Measurements from ENCODE around the gene SLC2A5.
"Not testable (repeated sequence)": the region's sequence is repeated elsewhere in the genome, so short reads cannot be mapped to it uniquely, and the experiment has no call there.

Gene SLC2A5

DNA sequence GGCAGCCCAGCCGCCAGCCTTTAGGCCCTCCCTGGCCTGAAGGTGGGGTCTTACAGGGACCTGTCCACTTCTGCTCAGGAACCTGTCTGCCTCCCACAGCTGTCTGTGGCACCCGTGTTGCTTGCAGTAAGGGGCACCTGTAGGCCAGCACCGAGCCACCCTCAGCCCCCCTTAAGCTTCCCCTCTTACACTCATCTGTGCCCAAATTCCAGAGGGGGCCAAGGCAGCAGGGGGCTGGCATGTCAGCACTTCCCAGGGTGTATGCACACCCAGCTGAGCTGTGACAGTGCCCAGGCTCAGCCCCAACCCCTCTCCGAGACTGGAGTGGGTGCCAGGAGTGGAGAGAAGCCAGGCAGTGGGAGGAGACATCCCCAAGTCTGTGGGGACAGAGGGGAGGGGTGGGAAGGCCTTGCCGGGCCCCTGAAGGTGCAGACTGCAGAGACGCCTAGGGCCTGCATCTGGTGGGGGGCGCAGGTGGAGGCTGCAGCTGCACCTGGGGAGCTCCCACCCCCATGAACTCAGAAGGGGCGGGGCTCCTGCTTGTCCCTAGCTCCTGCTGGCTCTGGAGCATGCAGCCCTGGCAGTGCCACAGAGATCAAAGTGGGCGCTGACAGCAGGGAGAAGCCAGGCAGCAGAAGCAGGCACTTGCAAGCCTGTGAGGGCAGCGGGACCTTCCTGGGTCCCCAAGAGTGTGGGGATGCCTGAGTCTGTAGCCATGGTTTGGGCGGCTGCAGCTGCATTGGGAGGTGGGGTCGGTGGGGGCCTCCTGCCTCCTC is 37.8 kb downstream of the SLC2A5 start:
- H3K9ac ChIP-seq (ENCODE audit: low read length), result no peak overlapping the region
- no peaks in the 10 kb centered on the region for H3K27me3 ChIP-seq (ENCODE audit: control insufficient read depth, insufficient read depth, low read length)
- no peaks in the 10 kb centered on the region for H3K36me3 ChIP-seq (ENCODE audit: control insufficient read depth, insufficient read depth, low read length)
- H3K4me1 ChIP-seq (ENCODE audit: control insufficient read depth, insufficient read depth, low read length), result no peaks in the 10 kb centered on the region
- H3K27ac ChIP-seq (ENCODE audit: low read depth, low read length), result no peak overlapping the region
- no peak overlapping the region for H3K4me3 ChIP-seq (ENCODE audit: low read depth, low read length)
- H3K9me3 ChIP-seq (ENCODE audit: control insufficient read depth, insufficient read depth, low read depth, low read length), result peaks cover 37% of the 10 kb centered on the region

DNA sequence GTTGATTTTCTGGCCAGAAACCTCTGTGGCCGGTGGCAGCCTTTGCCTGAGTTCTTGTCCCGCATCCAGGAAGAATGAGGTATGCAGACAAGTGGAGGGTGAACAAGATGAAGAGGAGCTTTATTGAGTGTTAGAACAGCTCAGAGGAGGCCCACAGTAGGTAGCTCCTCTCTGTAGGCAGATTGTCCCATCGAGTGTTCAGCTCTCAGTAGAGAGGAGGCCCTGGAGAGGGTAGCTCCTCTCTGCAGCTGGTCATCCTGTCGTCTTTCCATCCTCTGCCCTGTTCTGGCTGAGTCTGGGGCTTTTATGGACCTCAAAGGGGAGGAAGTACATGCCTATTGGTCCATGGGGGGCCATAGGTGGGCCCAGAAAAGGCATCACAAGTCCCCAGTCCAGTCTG is 38.4 kb downstream of the SLC2A5 start:
- peaks cover 37% of the 10 kb centered on the region for H3K9me3 ChIP-seq (ENCODE audit: control insufficient read depth, insufficient read depth, low read depth, low read length)
- not testable (repeated sequence) for H3K27ac ChIP-seq (ENCODE audit: low read depth, low read length); H3K9ac ChIP-seq (ENCODE audit: low read length); H3K27me3 ChIP-seq (ENCODE audit: control insufficient read depth, insufficient read depth, low read length); H3K36me3 ChIP-seq (ENCODE audit: control insufficient read depth, insufficient read depth, low read length); H3K4me1 ChIP-seq (ENCODE audit: control insufficient read depth, insufficient read depth, low read length); H3K4me3 ChIP-seq (ENCODE audit: low read depth, low read length)

DNA sequence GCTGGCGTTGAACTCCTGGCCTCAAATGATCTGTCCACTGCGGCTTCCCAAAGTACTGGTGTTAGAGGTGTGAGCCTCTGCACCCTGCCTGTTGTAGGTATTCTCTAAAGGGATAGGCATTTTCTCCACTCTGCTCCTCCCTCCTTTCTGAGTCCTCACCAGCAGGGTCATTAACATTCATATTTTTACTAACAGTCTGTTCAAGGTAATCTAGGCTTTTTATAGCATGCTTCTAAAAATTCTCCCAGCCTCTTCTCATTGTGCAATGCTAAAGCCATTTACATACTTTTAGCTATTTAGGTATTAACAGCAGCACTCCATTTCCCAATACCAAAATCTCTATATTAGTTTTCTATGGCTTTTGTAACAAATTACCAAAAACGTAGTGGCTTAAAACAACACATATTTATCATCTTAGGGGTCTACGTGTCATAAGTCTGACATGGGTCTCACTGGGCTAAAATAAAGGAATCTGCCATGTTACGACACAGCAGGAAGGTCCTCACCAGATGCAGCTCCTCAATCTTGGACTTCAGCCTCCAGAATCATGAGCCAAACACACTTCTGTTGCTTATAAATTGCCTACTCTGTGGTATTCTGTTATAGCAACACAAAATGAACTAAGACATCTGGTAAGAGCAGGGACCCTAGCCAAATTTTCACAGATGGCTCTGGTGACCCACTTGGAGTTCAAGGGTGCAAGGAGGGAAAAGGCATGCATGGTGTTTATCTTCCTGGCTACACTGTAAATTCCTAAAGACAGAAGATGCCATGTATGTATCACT is 40.3 kb downstream of the SLC2A5 start:
- Histone ChIP-seq H3K4me1 (ENCODE audit: control insufficient read depth, insufficient read depth, low read length) (no peaks in the 10 kb centered on the region), H3K27ac (ENCODE audit: low read depth, low read length) (no peak overlapping the region), H3K4me3 (ENCODE audit: low read depth, low read length) (no peak overlapping the region), H3K9ac (ENCODE audit: low read length) (no peak overlapping the region), H3K27me3 (ENCODE audit: control insufficient read depth, insufficient read depth, low read length) (no peaks in the 10 kb centered on the region), H3K36me3 (ENCODE audit: control insufficient read depth, insufficient read depth, low read length) (no peaks in the 10 kb centered on the region), H3K9me3 (ENCODE audit: control insufficient read depth, insufficient read depth, low read depth, low read length) (peaks cover 28% of the 10 kb centered on the region)

DNA sequence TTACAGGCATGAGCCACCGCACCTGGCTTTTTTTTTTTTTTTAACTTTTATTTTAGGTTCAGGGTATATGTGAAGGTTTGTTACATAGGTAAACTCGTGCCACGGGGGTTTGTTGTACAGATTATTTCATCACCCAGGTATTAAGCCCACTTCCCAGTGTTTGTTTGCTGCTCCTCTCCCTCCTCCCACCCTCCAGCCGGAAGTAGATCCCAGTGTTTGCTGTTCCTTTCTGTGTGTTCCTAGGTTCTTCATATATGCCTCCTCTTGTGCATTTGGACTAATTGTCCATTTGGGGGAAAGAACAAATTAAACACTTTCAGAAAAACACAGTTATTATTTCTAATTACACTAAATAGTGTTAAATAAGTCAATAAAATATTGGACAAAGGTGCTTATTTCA is 42.1 kb downstream of the SLC2A5 start:
- no peak overlapping the region for H3K4me3 ChIP-seq (ENCODE audit: low read depth, low read length)
- no peaks in the 10 kb centered on the region for H3K36me3 ChIP-seq (ENCODE audit: control insufficient read depth, insufficient read depth, low read length)
- H3K9me3 ChIP-seq (ENCODE audit: control insufficient read depth, insufficient read depth, low read depth, low read length), result peaks cover 28% of the 10 kb centered on the region
- no peaks in the 10 kb centered on the region for H3K27me3 ChIP-seq (ENCODE audit: control insufficient read depth, insufficient read depth, low read length)
- H3K4me1 ChIP-seq (ENCODE audit: control insufficient read depth, insufficient read depth, low read length), result no peaks in the 10 kb centered on the region
- no peak overlapping the region for H3K27ac ChIP-seq (ENCODE audit: low read depth, low read length)
- H3K9ac ChIP-seq (ENCODE audit: low read length), result no peak overlapping the region

DNA sequence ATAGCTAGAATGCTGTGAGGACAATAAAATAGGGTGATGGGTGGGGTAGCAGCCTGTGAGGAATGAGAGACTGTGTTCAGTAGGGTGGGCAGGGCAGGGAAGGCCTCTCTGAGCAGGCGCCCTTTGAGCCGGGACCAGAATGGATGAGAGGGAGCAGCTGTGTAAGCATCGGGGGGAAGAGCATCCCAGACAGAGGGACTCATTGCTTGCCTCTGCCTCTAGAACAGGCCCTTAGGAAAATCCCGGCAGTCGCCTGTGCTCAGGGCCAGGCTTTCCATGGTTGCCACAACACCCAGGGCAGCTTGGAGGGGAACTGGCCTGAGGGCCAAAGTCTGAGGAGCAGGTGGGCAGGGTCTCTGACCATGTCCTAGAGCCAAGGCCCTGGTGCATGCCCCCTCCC is 44.0 kb downstream of the SLC2A5 start:
- Histone ChIP-seq H3K27me3 (ENCODE audit: control insufficient read depth, insufficient read depth, low read length) (no peaks in the 10 kb centered on the region), H3K27ac (ENCODE audit: low read depth, low read length) (no peak overlapping the region), H3K9ac (ENCODE audit: low read length) (no peak overlapping the region), H3K9me3 (ENCODE audit: control insufficient read depth, insufficient read depth, low read depth, low read length) (peaks cover 11% of the 10 kb centered on the region; the same call in 1 of the 2 replicates), H3K4me3 (ENCODE audit: low read depth, low read length) (no peak overlapping the region), H3K4me1 (ENCODE audit: control insufficient read depth, insufficient read depth, low read length) (no peaks in the 10 kb centered on the region), H3K36me3 (ENCODE audit: control insufficient read depth, insufficient read depth, low read length) (no peaks in the 10 kb centered on the region)

DNA sequence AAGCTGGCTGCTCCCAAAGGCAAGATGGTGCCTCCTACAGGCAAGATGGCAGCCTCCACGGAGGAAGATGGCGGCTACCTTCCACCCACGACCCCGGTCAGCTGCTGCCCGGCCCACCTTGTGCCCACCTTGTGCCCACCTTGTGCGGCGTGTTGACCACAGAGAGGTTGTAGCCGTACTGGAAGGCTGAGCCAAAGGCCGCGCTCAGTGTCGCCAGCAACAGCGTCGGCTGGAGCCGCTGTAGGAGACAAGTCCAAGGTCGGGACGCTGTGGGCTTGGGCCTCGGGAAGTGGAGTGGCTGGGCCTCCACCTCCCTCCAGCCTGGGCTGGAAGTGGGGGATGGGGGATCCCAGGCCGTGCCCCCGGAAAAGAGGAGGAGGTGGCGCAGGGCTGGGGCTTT is 44.6 kb downstream of the SLC2A5 start:
- no peaks in the 10 kb centered on the region for H3K27me3 ChIP-seq (ENCODE audit: control insufficient read depth, insufficient read depth, low read length)
- H3K36me3 ChIP-seq (ENCODE audit: control insufficient read depth, insufficient read depth, low read length), result no peaks in the 10 kb centered on the region
- peaks cover 7% of the 10 kb centered on the region; the same call in 1 of the 2 replicates for H3K9me3 ChIP-seq (ENCODE audit: control insufficient read depth, insufficient read depth, low read depth, low read length)
- no peak overlapping the region for H3K4me3 ChIP-seq (ENCODE audit: low read depth, low read length)
- H3K27ac ChIP-seq (ENCODE audit: low read depth, low read length), result no peak overlapping the region
- H3K4me1 ChIP-seq (ENCODE audit: control insufficient read depth, insufficient read depth, low read length), result no peaks in the 10 kb centered on the region
- no peak overlapping the region for H3K9ac ChIP-seq (ENCODE audit: low read length)

DNA sequence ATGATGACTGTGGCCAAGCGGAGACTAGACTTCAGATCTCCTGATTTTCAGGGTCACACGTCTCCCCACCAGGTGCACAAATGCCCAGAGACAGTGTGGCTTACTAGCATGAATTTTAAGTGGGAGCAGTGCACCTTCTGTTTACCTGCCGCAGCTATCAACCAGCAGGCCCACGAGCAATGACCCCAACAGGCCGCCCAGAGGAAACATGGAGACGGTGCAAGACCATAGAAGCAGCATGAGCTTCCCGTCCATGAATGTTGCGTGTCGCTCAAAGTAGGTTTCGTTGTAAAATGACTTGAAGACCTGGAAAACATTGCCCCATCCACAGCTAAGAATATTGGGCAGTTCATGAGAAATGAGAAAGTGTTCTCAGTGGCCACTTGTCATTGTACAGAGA is 46.7 kb downstream of the SLC2A5 start:
- no peak overlapping the region for H3K4me3 ChIP-seq (ENCODE audit: low read depth, low read length)
- H3K27me3 ChIP-seq (ENCODE audit: control insufficient read depth, insufficient read depth, low read length), result no peaks in the 10 kb centered on the region
- H3K36me3 ChIP-seq (ENCODE audit: control insufficient read depth, insufficient read depth, low read length), result no peaks in the 10 kb centered on the region
- no peaks in the 10 kb centered on the region for H3K4me1 ChIP-seq (ENCODE audit: control insufficient read depth, insufficient read depth, low read length)
- no peaks in the 10 kb centered on the region for H3K9me3 ChIP-seq (ENCODE audit: control insufficient read depth, insufficient read depth, low read depth, low read length)
- H3K9ac ChIP-seq (ENCODE audit: low read length), result no peak overlapping the region
- H3K27ac ChIP-seq (ENCODE audit: low read depth, low read length), result no peak overlapping the region

DNA sequence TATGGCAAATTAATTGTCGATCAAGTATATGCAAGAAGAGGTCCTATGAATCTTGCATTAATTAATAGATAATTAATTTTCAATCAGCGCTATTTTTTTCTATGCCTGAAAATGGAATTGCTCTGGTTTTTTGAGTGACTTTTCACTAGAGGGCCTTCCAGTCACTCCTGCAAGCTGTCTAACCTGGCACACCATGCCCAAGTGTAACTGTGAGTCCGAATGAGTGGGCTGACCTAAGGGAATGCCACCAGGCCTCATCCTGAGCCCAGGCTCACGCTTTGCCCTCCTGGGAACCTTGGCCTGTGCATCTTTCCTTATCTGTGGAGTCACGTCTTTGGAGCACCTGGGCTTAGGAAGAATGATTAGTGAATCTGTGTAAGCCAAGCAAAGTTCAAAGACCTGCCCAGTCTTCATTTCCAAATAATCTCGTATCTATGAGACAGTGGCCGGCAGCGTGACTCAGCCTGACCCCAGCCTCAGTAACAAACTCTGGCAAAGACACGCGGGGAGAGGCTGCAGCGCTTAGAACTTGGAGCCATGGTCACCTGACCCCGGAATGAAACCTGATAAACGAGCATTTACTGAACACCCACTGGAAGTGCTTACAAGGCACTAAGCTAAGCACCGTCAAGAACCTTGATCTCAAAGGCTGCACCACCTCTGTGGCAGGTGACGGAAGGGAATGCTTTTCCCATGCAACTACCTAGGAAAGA is 47.3 kb downstream of the SLC2A5 start:
- not testable (repeated sequence) for H3K9me3 ChIP-seq (ENCODE audit: control insufficient read depth, insufficient read depth, low read depth, low read length); H3K36me3 ChIP-seq (ENCODE audit: control insufficient read depth, insufficient read depth, low read length); H3K4me3 ChIP-seq (ENCODE audit: low read depth, low read length); H3K27ac ChIP-seq (ENCODE audit: low read depth, low read length); H3K9ac ChIP-seq (ENCODE audit: low read length); H3K27me3 ChIP-seq (ENCODE audit: control insufficient read depth, insufficient read depth, low read length); H3K4me1 ChIP-seq (ENCODE audit: control insufficient read depth, insufficient read depth, low read length)

DNA sequence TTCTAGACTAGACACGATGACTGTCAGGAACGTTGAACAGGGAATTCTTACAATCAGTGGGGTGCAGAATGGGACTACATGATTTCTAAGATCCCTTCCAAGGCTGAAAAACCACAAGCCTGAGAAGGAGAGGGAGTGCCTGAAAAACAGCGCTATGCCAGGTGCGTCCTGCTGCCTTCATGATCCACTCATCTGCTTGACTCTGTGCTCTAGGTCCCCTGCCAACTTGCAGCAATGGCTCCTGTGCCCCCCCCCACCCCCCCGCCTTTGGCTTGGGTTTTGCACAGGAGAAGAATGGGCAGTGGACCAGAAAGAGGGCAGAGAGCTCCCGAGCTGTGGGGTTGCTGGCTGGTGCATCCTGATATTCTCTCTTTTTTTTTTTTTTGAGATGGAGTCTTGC is 49.1 kb downstream of the SLC2A5 start:
- Histone ChIP-seq H3K27ac (ENCODE audit: low read depth, low read length) (no peak overlapping the region), H3K36me3 (ENCODE audit: control insufficient read depth, insufficient read depth, low read length) (no peaks in the 10 kb centered on the region), H3K9ac (ENCODE audit: low read length) (no peak overlapping the region), H3K9me3 (ENCODE audit: control insufficient read depth, insufficient read depth, low read depth, low read length) (no peaks in the 10 kb centered on the region), H3K4me3 (ENCODE audit: low read depth, low read length) (no peak overlapping the region), H3K4me1 (ENCODE audit: control insufficient read depth, insufficient read depth, low read length) (no peaks in the 10 kb centered on the region), H3K27me3 (ENCODE audit: control insufficient read depth, insufficient read depth, low read length) (no peaks in the 10 kb centered on the region)

DNA sequence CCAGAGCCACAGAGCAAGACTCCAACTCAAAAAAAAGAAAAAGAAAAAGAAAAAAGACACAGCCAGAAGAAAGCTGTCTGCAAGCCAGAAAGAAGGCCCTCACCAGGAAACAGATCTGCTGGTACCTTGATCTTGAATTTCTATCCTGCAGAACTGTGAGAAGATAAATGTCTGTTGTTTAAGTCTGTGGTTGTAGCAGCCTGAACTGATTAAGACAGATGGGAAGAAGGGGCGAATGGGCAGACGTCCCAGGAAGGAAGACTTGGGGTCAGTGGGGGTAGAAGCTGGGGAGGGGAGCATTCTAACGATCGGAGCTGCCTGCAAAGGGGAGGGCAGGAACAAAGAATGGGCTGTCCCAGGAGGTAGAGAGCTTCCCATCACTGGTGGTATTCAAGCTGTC is 49.5 kb downstream of the SLC2A5 start:
- Histone ChIP-seq H3K27me3 (ENCODE audit: control insufficient read depth, insufficient read depth, low read length) (no peaks in the 10 kb centered on the region), H3K4me1 (ENCODE audit: control insufficient read depth, insufficient read depth, low read length) (no peaks in the 10 kb centered on the region), H3K4me3 (ENCODE audit: low read depth, low read length) (no peak overlapping the region), H3K36me3 (ENCODE audit: control insufficient read depth, insufficient read depth, low read length) (no peaks in the 10 kb centered on the region), H3K27ac (ENCODE audit: low read depth, low read length) (no peak overlapping the region), H3K9me3 (ENCODE audit: control insufficient read depth, insufficient read depth, low read depth, low read length) (no peaks in the 10 kb centered on the region), H3K9ac (ENCODE audit: low read length) (no peak overlapping the region)

DNA sequence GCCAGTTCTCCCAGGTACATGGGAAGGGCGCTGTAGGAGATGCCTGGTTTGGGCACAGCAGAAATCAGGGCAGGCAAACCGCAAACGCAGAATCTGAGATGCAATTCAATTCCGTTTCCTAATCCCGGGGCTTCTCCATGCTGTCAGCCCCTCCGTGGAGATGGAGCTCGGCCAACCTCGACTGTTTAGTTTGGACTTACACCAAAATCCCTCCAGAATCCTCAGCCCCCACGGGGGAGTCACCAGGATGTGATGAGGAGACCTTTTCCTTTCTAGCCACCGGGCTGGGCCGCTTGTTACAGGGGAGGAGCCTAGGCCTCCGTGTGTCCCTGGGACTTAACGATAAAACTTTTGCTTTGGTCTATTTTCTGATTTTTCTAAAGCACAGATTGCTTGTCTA is 51.1 kb downstream of the SLC2A5 start:
- Histone ChIP-seq H3K27me3 (ENCODE audit: control insufficient read depth, insufficient read depth, low read length) (no peaks in the 10 kb centered on the region), H3K27ac (ENCODE audit: low read depth, low read length) (no peak overlapping the region), H3K9ac (ENCODE audit: low read length) (no peak overlapping the region), H3K4me1 (ENCODE audit: control insufficient read depth, insufficient read depth, low read length) (no peaks in the 10 kb centered on the region), H3K4me3 (ENCODE audit: low read depth, low read length) (no peak overlapping the region), H3K36me3 (ENCODE audit: control insufficient read depth, insufficient read depth, low read length) (no peaks in the 10 kb centered on the region), H3K9me3 (ENCODE audit: control insufficient read depth, insufficient read depth, low read depth, low read length) (no peaks in the 10 kb centered on the region)
